HG03432 (cell line): Measurements from ENCODE around the gene C16orf86.

Experiments
- ATAC-seq: cut with Tn5 transposase; IDR thresholded peaks from one replicate; pipeline ENCODE4 v1.9.1; 2021; ENCODE audit warnings: mild to moderate bottlenecking, moderate library complexity; ENCODE audit not compliant: unreplicated experiment

Gene C16orf86

GRCh38 chr16:67666032-67666551 lies 522 bp upstream of the C16orf86 start:
- peak; percentile 5 for ATAC-seq

GRCh38 chr16:67667453-67667816 lies 821 bp downstream of the C16orf86 start:
- ATAC-seq, result no peak

- peak; percentile 71 for ATAC-seq
These were observed 1.3 kb downstream of the C16orf86 start for GRCh38 chr16:67667817-67668494.

- ATAC-seq, result no peak
These were observed 2.0 kb downstream of the C16orf86 start for GRCh38 chr16:67668495-67669157.

- ATAC-seq, result no peak
These were observed 3.0 kb downstream of the C16orf86 start for GRCh38 chr16:67669499-67670101.

- ATAC-seq, result no peak
These were observed 5.7 kb downstream of the C16orf86 start for GRCh38 chr16:67672306-67672705.

GRCh38 chr16:67672739-67673662 lies 6.4 kb downstream of the C16orf86 start:
- no peak for ATAC-seq

GRCh38 chr16:67673712-67674580 lies 7.3 kb downstream of the C16orf86 start:
- no peak for ATAC-seq

GRCh38 chr16:67674851-67675578 lies 8.4 kb downstream of the C16orf86 start:
- no peak for ATAC-seq

- ATAC-seq, result no peak
These were observed 8.9 kb downstream of the C16orf86 start for GRCh38 chr16:67675579-67675935.

- ATAC-seq, result no peak
These were observed 9.4 kb downstream of the C16orf86 start for GRCh38 chr16:67675999-67676398.

- ATAC-seq, result no peak
These were observed 9.9 kb downstream of the C16orf86 start for GRCh38 chr16:67676516-67676915.

- no peak for ATAC-seq
These were observed 10.3 kb downstream of the C16orf86 start for GRCh38 chr16:67676939-67677338.

- no peak for ATAC-seq
These were observed 11.1 kb downstream of the C16orf86 start for GRCh38 chr16:67677712-67678111.

- no peak for ATAC-seq
These were observed 11.9 kb downstream of the C16orf86 start for GRCh38 chr16:67678354-67679023.

GRCh38 chr16:67679935-67680897 lies 13.6 kb downstream of the C16orf86 start:
- no peak for ATAC-seq

- no peak for ATAC-seq
These were observed 17.2 kb downstream of the C16orf86 start for GRCh38 chr16:67683767-67684166.
